Choroid plexus epithelial cell (primary cell): Measurements from ENCODE around the gene SPAG9.

ENCODE experiments used
- DNase-seq: peaks from one replicate; pipeline ENCODE4 v3.0.0-alpha.2; 2010; ENCODE audit warnings: low read depth
- H3K4me3 ChIP-seq: 2 replicates; pipeline ENCODE4 v1.5.1; 2011; ENCODE audit warnings: low read depth, mild to moderate bottlenecking, control low read depth, low read length, moderate library complexity
- CTCF ChIP-seq: conservative IDR thresholded peaks from 2 replicates; pipeline ENCODE4 v1.5.1; 2011; ENCODE audit warnings: low read depth, mild to moderate bottlenecking, control low read depth, inconsistent platforms, low read length, moderate library complexity

SPAG9 gene, protein sequence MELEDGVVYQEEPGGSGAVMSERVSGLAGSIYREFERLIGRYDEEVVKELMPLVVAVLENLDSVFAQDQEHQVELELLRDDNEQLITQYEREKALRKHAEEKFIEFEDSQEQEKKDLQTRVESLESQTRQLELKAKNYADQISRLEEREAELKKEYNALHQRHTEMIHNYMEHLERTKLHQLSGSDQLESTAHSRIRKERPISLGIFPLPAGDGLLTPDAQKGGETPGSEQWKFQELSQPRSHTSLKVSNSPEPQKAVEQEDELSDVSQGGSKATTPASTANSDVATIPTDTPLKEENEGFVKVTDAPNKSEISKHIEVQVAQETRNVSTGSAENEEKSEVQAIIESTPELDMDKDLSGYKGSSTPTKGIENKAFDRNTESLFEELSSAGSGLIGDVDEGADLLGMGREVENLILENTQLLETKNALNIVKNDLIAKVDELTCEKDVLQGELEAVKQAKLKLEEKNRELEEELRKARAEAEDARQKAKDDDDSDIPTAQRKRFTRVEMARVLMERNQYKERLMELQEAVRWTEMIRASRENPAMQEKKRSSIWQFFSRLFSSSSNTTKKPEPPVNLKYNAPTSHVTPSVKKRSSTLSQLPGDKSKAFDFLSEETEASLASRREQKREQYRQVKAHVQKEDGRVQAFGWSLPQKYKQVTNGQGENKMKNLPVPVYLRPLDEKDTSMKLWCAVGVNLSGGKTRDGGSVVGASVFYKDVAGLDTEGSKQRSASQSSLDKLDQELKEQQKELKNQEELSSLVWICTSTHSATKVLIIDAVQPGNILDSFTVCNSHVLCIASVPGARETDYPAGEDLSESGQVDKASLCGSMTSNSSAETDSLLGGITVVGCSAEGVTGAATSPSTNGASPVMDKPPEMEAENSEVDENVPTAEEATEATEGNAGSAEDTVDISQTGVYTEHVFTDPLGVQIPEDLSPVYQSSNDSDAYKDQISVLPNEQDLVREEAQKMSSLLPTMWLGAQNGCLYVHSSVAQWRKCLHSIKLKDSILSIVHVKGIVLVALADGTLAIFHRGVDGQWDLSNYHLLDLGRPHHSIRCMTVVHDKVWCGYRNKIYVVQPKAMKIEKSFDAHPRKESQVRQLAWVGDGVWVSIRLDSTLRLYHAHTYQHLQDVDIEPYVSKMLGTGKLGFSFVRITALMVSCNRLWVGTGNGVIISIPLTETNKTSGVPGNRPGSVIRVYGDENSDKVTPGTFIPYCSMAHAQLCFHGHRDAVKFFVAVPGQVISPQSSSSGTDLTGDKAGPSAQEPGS (N-terminal part only)

DNA sequence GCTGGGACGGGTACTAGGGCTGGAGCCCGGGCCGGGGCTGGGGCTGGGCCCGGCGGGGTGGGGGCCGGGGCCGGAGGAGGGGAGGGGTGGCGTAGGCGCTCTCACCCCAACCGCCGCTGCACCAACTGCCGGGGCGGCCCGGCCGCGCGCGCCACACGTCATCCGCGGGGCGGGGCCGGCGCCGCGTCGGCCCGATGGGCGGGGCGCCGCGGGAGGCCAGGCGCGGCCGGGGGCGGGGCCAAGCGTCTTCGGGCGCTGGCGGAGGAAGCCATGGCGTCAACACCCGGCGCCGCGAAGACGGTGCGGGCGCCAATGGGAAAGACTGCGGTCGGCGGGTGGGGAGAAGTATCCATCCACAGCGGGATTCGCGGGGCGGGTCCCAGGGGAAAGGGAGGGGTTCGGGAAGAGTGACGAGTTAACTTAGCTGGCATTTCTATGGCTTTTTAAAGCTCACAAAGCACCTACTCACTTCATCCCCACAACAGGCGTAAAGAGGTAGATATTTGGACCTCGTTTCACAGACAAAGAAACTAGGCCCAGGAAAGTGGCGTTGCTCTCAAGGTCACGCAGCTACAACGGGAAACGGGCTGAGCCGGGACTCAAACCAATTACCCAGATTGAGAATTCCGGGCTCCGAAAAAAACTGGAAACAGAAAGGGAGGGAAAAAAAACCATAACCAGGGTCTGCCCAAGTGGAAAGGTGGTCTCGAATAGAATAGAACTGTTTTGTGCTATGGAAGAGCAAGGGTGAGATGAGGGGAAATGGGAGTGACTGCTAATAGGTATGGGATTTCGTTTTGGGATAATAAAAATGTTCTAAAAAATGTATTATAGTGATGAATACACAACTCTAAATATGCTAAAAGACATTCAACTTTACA lies at the start of gene SPAG9:
TSS of gene SPAG9 (minus strand) at position 130 of the 881 bp plus-strand sequence. CDS start 212 bp downstream, outside the sequence.
- H3K4me3 ChIP-seq, result peak within 1 kb of the TSS; percentile 95
- peak; percentile 98 for DNase-seq
- TF ChIP-seq CTCF, result no peak

GRCh38 chr17:51169340-51169739 lies 48.7 kb upstream of the SPAG9 start:
- no peak for DNase-seq
- no peak overlapping the region for H3K4me3 ChIP-seq
- no peak for TF ChIP-seq CTCF

- H3K4me3 ChIP-seq, result peak overlapping the region; percentile 93
- TF ChIP-seq CTCF, result peak; percentile 78
- peak; percentile 41 for DNase-seq
These were observed 46.6 kb upstream of the SPAG9 start for GRCh38 chr17:51166987-51167931.

DNA sequence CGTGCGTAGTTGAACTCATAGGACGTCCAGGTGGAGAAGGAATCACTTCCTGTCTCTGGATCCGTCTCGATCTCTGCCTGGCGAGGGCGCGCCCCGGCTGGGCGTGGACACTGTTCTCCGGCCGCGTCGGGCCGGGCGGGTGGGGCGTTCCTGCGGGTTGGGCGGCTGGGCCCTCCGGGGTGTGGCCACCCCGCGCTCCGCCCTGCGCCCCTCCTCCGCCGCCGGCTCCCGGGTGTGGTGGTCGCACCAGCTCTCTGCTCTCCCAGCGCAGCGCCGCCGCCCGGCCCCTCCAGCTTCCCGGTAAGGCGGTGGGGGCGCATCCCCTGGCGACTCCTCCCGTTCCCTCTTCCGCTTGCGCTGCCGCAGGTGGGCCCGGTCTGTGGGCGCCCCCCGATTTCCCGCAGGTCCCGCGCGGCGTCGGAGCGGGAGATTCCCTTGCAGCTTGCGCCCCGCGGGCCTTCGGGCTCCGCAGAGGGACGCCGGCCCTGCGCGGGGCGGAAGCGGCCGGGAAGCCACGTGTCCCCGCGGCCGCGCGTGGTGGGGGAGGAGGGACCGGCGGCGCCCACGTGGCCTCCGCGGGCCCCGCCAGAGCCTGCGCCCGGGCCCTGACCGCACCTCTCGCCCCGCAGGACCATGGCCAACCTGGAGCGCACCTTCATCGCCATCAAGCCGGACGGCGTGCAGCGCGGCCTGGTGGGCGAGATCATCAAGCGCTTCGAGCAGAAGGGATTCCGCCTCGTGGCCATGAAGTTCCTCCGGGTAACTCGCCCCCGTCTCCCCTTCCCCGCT lies 45.7 kb upstream of the SPAG9 start, which contains the start of gene NME2:
TSS of gene NME2 (plus strand) at position 214 of the 789 bp plus-strand sequence. CDS start at position 634, 420 bp downstream.
- no peak for TF ChIP-seq CTCF
- H3K4me3 ChIP-seq, result peak within 1 kb of the TSS; percentile 93
- DNase-seq, result peak; percentile 86

- H3K4me3 ChIP-seq, result peak overlapping the region; percentile 93
- no peak for TF ChIP-seq CTCF
- no peak for DNase-seq
These were observed 45.1 kb upstream of the SPAG9 start for GRCh38 chr17:51165680-51166197.
